Fibroblast of lung (primary cell): Measurements from ENCODE around the gene RNF10.
"Not testable (repeated sequence)": the region's sequence is repeated elsewhere in the genome, so short reads cannot be mapped to it uniquely, and the experiment has no call there.

ENCODE experiments used
- CTCF ChIP-seq, 2 donors: IDR thresholded peaks in 1 of 2; conservative IDR thresholded peaks in 1 of 2; 1 replicate in 1 of 2; 2 replicates in 1 of 2; pipeline ENCODE4 v1.5.1; 2011 to 2012; ENCODE audit warnings: low read length in 2 of 2, control low read depth in 1 of 2, inconsistent platforms in 1 of 2, low read depth in 1 of 2, mild to moderate bottlenecking in 1 of 2
- EZH2 ChIP-seq: IDR thresholded peaks from 2 replicates; pipeline ENCODE4 v1.5.1; 2012; ENCODE audit warnings: low read length, control low read depth, mild to moderate bottlenecking; ENCODE audit errors: missing control alignments

GRCh38 chr12:120611534-120611933 is 77.4 kb downstream of the RNF10 start:
- not testable (repeated sequence) for TF ChIP-seq CTCF (conservative IDR thresholded peaks at IDR 0.05 in 1 of 2, IDR thresholded peaks at IDR 0.05 in 1 of 2; ENCODE audit: low read depth in 1 of 2, low read length in 2 of 2); EZH2
